Activated CD4-positive, CD25-positive, alpha-beta regulatory T cell treated with anti-CD3 and anti-CD28 coated beads, Interleukin-2, amount 50 U/mL, for 72 hours (primary cell): ENCODE data around the gene ANKH.
"Not testable (repeated sequence)": the region's sequence is repeated elsewhere in the genome, so short reads cannot be mapped to it uniquely, and the experiment has no call there.

Experiments
- DNase-seq: peaks from one replicate; pipeline ENCODE4 v3.0.0; 2021

The ANKH gene

DNA sequence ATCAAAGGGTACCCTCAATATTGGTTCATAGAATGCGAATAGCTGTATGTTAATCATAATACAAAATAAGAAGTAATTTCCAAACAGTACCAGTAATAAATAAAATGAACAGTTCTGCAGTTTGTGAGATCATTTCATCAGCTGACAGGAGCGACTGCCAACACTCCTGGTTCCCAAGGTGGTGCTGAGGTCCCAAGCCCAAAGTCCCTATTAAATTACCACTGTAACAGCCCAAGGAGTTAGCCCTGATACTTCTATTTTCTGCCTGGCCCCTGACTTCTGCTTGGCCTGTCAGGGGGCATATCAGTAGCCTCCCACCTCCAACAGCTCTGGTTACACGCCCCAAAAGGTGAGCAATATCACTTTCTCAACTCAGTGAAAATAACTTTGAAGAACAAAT is 47.1 kb downstream of the ANKH start:
- DNase-seq: no peak

DNA sequence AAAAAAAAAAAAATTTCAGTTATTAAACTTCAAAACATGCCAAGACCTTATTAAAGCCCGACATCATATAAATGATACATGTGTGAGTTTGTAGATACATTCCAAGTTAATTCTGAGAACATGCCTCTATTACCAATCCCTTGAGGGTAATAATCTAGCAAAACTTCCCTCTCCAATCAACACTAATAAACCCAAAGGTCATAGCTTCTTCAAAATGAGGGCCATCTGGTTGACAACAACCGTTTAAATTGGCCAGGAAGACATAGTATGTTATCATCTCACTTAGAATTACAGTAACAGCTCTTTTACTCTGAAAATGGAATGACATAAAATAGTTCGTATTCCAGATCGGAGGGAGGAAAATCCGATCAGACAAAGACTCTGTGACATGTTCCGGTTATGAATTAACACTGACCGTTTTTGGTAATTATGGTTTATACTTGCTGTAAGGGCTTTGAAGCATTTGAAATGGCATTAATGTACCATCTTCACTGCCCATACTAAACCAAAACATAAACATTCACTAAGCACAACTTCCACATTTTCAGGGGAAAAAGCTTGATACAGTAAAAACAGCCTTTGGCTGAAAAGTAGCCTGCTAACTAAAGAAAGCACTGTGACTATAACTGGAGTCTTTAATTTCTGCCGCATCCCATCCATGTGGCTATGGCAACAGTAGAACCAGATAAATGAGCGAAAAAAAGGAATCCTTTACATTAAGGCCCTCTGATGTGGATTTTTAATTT is 50.3 kb downstream of the ANKH start:
- no peak for DNase-seq

DNA sequence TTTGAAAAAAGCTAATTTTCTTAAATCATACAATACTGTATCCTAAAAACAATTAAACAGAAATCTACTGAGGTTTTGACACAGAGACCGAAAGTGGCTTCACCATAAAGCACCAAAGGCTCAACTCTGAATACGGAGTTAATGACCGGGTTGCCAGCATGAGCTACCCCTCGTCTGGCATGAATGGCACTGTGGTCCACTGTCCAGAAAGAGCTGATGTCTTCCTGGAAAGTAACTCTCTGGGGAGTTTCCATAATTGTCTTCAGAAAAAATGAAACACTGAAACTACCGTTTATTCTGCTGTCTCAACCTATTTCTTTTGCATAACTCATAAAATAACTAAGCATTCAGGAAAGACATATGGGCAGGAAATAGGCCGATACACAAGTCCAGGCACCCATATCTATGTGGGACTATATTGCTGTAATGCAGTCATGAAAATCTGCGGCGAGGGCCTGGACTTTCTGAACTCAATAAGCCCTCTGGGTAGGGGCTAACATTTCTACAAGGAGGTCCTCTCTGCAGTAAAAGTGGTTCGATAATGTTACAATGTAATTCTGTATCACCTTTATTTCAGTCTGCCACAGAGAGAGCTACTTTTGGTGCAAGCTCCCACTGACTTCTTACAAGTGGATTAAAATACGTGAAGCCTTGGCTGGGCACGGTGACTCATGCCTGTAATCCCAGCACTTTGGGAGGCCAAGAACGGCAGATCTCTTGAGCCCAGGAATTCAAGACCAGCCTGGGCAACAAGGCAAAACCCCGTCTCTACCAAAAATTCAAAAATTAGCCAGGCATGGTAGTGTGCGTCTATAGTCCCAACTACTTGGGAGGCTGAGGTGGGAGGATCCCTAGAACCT is 52.4 kb downstream of the ANKH start:
- no peak for DNase-seq

DNA sequence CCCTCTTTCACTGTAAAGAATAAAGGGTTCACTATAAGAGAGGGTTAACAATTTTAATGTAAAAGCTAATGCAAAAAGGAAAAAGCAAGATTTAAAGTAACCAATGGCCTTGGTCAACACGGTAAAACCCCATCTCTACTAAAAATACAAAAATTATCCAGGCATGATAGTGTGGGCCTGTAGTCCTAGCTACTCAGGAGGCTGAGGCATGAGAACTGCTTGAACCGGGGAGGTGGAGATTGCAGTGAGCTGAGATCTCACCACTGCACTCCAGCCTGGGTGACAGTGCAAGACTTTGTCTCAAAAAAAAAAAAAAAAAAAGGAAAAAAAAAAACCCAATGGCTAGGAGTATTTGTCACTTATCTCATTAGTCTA is 53.8 kb downstream of the ANKH start:
- not testable (repeated sequence) for DNase-seq

DNA sequence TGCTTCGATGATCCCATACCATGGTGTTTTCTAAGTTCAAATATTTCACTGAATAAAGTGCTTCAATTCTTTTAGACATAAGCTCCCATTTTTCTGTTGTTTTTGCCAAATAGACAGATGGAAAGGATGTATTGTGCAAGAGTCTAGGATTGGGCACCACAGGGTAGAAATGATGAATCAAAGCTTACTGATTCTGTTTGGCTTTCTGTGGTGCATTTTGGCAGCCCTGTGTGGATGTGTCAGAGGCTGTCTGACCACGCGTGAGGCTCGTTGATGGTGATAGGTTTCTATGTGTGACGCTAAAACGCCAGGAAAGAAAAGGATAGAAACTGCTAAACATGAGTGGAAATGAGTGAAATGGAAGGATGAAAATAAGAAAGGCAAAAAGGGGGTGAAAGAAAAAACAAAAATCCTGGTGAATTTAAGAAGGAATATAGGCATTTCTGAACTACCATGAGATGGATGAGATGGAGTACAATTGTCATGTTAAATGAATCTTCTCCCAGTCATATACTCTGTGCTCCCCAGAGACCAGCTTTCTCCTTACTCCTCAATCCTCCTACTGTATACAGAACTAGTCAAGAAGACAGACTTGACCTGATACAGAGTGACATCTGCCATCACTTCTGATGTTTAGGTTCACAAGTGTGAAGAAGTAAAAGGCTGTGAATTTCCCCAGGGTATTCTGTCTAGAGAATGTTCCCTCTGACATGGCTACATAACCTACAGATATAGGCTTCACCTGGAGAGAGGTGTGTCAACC is 54.4 kb downstream of the ANKH start:
- no peak for DNase-seq

DNA sequence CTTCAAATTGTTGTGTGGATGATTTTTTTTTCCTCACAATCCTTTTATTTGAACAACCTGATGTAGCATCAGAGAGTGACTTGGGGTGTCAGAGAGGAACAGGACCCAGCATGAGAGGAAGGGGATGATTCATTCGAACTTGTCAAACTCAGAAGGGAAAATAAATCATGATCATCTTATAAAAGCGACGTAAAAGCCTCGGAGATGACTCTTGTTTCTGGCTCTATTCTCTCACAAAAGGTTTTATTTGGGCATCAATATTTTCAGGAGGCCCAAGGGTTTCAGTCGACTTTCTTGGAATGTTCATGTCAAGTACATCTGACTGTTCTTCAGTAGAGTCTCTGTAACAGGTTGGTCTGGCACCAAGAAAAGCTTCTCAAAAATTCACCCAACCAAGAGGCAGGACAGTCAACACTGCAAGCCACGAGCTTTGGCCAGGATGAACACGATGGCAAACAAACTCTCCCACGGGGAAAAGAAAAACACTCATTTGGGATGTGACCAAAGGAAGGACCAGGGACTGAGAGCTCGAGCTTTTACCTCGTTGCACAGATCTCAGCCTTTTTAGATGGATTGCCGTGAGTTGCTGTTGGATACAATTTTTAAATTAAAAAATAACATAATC is 55.1 kb downstream of the ANKH start:
- DNase-seq: no peak

DNA sequence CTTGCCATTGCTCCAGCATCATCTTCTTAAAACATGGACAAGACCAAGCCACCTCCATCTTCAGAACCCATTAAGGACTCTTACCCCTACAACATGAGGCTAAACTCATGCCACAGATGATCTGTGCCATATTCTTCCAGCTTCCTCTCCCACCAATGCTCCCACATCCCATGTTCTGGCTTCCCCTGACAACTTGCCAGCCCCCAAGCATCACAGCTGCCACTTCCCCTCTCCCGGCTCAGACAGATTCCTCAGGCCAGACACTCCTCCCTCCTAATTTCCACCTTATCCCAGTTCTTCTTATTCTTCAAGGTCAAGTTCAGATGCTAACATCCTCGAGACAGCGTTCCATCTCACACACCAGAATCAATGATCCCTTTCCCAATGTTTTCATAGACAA is 57.8 kb downstream of the ANKH start:
- DNase-seq: no peak

DNA sequence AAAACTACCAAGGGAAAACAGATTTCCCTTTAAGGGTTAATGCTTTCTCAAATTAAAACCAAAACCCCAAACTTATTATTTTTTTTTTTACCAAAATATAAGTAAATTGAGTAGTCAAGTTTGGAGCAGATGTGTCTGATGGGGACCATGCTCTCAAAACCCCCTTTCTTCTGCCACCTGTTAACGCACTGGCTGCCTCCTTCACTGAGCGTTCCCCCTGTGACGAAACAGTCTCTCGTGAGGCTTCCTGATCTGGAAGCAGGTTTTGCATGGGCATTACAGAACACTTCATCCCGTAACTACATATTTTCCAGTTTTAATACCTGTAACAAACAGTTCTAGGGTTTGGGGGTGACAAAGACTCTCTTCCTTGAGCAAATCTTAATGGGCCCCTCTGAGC is 59.4 kb downstream of the ANKH start:
- DNase-seq: no peak

DNA sequence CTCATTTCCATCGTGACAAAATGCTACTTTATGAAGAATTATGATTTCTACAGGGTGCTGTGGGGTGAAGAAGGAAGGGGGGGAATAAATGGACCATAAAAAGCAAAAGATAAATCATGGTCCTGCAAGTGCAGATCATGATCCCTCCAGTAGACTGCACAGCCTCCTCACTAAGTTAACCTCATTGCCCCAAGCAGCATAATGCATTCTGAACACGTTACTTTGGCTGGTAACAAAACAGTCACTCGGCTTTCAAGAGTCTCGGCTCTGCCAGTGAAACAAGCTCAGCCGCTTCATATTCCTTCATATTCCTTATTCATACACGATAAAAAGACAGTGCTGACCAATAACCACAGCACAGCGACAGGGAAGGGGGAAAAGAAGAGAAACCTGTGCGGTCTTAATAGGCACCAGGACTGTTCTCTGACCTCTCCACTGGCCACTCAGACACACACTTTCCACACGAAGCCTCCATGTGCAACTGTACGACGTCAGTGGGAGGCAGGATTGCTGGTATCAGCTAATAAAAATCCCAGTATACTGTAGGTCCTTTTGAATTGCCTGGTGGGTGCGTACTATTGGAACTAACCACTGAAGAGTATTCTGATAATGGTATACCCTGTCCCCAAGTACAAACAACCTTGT is 60.5 kb downstream of the ANKH start:
- no peak for DNase-seq

DNA sequence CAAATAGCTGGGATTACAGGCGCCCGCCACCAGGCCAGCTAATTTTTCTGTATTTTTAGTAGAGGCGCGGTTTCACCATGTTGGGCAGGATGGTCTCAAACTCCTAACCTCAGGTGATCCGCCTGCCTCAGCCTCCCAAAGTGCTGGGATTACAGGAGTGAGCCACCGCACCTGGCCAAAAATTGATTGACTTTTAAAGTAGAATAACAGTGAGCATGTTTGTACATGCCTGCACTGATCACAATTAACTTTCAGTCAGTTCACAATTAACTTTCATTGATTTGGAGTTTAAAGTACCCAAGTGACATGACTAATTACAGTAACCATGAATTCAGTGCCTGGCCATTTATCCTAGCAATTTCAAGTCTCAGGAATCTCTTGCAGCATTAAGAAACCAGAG is 61.3 kb downstream of the ANKH start:
- no peak for DNase-seq

DNA sequence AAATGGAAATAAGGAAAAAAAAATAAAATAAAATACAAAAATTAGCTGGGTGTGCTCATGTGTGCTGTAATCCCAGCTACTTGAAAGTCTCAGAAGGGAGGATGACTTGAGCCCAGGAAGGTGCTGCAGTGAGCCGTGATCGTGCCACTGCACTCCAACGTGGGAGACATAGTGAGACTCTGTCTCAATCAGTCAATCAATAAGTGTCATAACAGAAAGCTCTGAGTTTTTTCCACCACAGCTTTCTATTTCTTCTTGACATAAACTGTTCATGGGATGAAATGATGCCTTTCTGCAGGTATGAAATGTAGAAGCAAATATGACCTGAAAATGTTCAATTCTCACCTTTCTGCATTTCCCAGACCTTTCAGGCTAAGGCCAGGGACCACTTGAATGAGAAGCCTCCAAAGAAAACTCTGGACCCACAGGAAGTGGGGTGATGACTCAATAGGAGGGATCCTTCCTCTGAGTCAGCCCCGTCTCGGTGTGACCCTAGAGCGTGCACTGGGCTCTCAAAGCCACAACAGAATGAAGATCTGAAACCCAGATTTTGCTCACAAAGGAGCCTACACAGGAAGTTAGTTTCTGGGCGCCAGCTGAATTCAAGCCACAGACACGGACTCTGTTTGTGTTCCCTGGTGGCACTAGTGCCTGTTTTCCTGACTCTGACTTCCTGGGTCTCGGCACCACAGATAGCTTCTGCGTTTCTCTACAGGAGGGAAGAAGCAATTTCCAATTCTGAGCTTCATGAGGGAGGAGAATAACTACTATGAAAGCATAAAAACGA is 62.0 kb downstream of the ANKH start:
- peak; percentile 67 for DNase-seq

DNA sequence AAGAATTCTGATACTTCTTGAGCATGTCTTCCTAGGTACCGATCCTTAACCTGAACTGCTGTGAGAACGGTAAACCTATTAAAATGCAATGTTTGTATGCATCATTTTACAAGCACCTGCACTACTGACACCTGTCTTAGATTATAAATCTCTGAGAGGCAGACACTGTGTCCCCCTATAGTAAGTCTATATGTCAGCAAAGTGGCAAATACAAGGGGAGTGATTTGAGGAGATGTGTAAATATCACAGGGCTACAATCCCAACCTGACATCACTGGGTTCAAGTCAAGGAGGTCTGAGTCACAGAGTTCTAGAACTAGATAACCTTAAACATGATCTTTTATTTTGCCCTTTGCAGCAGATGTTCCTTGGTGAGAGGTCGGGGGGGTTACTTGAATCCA is 64.1 kb downstream of the ANKH start:
- no peak for DNase-seq

DNA sequence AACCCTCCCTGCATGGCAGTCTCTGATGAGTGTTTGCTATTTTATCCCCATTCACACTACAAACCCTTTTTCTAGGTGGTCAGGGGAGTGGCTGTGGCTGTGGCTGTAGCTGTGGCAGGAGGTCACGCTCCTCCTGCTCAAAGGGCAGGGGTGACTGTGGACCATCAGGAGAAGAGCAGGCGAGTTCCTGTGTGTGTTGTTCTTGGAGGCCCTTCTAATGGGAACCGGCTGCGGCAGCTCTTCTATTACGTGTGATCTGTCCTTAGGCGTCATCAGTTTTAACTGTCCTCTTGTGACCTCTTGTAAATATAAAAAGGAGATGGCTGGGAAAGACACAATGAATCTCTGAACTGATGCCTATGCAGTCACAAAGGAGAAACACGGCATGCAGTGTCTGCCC is 65.1 kb downstream of the ANKH start:
- DNase-seq: no peak

DNA sequence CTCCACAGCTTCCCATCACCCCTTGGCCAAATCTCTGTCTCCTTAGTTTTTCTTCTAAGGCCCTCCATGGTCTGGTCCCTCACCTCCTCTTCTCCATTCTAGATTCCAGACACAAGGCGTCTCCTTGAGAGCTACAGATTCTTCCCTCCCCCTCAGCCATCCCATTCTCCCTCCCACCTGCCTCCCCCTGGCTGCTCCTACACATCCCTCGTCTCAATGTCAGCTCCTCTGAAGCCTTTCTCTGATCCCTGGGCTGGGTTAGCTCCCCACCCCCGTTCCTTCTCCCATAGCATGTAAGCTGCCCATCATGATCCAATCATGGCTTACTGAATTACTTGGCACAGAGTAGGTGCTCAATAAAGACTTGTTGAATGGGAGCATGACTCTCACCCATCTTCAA is 69.0 kb downstream of the ANKH start:
- no peak for DNase-seq

DNA sequence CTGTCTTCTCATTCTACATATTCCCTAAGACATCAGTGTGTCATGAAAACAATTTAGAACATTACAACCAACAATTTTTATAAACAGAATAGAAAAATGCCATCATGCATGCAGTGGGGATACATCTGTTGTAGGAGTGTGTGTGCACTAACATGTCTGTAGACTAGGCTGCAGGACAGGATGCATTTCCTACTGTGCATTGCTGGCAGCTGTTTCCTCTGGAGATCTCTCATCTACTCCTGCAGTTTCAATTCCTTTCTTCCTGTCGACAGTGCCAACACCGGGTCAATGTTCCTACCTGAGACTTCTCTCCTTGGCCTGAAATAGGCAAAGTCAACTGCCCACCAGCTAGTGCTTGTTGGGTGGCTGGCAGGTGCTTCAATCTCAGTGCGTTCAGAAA is 69.8 kb downstream of the ANKH start:
- DNase-seq: no peak

DNA sequence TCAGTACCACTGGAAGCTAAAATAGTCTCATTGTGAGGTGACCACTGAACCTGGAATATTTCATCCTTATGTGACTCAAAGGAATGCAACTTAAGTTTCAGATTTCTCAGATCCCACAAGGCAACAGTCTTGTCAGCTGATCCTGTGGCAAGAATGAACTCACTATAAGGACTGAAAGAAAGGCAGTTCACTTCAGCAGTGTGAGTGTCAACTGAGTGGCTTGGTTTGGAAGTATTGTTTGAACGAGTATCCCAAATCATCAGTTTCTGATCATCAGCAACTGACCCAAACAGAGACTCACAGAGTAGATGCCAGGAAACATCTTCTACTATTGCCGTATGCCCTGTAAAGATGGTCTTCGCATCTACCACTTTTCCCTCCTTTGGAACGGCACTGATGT is 74.2 kb downstream of the ANKH start:
- not testable (repeated sequence) for DNase-seq

DNA sequence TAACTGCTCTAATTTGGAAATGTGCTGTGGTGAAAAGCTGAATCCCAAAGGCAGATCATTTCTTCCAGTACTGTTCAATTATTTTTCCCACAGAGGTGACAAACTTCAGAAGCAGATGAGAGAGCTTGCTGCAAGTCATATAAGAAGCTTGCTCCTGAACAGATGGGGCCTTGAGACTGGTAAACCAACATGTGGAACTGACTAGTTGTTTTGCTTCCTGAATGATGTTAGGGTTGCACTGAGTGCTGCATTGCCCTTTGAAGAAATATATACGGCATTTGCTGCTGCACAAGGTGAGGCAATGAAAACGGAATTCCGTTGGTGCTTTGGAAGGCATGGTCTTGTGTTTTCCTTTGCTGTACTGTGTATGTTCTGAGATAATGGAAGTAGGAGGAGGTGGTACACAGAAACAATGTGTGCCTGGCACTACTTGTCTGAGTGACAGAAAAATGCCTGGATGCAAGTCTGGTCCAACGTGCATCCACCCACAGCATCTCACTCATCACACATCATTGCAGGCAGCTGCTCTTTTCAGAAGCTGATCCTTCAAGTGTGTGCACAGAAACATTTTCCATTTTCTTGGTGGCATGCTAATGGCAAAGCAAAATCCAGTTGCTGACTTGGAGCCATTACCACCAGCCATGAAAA is 76.9 kb downstream of the ANKH start:
- DNase-seq: no peak

DNA sequence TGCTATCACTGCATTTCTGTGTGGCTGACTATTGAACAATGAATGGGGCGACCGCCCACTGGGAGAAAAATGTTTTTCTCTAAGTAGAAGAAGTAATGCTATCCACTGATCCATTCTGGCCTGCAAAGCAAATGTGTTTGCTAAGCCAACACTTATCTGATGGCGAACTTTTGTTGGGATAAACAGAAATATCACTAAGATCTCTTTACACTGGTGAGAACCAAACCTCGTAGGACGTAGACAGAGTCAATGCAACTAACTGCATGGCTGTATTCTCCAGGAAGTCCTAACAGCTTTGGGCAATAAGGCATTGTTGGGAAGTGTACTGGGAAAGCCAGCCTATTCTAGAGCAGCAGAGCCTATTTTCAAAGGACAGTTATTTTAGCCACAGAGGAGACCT is 77.7 kb downstream of the ANKH start:
- no peak for DNase-seq

DNA sequence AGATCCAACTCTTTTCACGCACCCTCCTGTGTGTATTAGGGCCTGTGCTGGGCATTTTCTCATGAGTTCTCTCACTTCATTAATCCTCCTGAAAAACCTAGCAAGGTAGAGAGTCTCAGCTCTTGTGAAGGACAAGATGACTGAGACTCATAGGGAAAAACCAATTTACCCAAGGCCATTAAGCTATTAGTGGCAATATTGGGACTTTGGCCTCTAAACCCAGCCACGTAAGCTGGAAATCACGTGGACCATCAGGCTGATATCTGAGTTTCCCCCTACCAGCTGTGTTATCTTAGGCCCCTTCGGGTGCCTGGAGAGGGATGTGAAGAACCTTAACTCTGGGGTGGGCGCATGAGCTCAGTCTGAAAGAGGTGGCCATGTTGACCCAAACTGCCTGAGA is 80.7 kb downstream of the ANKH start:
- no peak for DNase-seq

DNA sequence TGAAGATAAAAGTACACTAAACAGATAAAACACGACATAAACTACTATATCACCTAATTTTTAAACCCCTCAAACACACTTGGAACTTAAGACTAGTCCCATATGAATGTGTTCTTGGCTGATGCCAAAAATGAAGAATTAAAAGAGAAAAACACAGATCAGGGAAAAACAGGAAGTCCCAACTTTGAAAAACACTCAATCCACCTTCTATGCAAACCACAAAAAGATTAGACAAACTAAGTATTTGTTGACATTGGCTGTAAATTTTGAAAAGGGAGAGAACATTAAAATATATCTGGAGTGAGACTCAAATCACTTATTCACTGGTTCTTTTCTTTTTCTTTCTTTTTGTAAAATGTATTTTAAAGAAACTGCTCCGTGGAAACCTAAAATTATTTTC is 81.4 kb downstream of the ANKH start:
- no peak for DNase-seq

DNA sequence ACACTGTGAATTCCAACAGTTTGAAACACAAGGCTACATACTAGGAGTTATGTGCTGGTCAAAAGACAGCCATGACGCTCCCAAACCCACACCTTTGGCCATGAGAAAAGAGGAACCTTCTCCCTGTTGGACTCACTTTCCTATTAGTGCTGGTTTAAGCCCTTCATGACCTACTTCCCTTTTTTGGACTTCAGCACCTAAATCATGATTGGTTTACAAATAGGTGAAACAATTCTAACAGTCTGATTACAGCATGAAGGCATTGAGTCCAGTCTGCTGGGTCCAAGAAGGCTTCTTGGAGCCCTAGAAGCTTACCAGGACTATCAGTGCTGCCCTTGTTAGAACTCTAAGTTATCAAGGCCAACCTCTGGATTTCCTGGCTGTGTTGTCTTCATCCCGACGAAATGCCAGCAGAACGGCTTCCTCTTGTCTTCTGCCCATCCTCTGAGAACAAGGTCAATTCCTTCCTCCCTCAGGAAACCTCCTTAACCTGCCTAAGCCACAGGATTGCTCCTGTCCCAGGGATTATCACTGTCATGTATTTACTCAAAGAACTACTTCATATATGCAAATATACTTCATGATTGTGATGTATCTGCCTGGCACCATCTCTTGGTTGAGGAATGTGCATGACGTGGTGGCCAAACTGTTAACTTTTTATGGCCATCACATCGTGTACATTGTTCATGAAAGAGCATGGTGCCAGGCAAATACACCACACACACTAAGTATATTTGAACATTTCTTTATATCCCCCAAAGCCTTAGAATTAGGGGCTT is 83.6 kb downstream of the ANKH start:
- DNase-seq: no peak
